Measurements from ENCODE around the gene REXO1.

GRCh38 chr19:1783874-1784273 is 64.4 kb downstream of the REXO1 start:
- TF ChIP-seq HDAC2 (IDR thresholded peaks at IDR 0.05) (no peak), MAZ (CRISPR knock-in tag; conservative IDR thresholded peaks at IDR 0.05 in 1 of 2, IDR thresholded peaks at IDR 0.05 in 1 of 2) (no peak), CTCF (IDR thresholded peaks at IDR 0.05 in 2 of 3, conservative IDR thresholded peaks at IDR 0.05 in 1 of 3; ENCODE audit: insufficient read depth in 2 of 3, low read depth in 1 of 3, low read length in 3 of 3) (no peak), EHMT2 (IDR thresholded peaks at IDR 0.05) (no peak), HDAC1 (IDR thresholded peaks at IDR 0.05) (no peak), CHD2 (IDR thresholded peaks at IDR 0.05; ENCODE audit: low read depth, low read length) (no peak), PYGO2 (tag; IDR thresholded peaks at IDR 0.05) (no peak), SAFB2 (IDR thresholded peaks at IDR 0.05; ENCODE audit: borderline replicate concordance, low read depth, low read length, severe bottlenecking) (no peak)

Measured in K562 (cell line).